Endothelial cell of umbilical vein (primary cell): ENCODE data around the gene PAPPA. TPM values are rescaled to one million over a fixed set of nuclear protein-coding genes. Genes with fewer than 3 reads are reported as not detected.

Experiments used
- BruUV-seq: library from RNA; stranded (reverse); fragments of 400-500 nt; replicated peaks from 2 replicates; lab custom pipeline; 2021; lab: Mats Ljungman, UMichigan
- CTCF ChIA-PET: fragments of 300-600, 350-600 bp; sonication (Branson Sonifier 250); formaldehyde crosslinking; loops from one replicate; lab custom pipeline; 2021; ENCODE audit warnings: antibody characterized with exemption, inconsistent platforms; lab: Charles Lee
- POLR2A ChIA-PET: fragments of 300-600, 350-600 bp; sonication (Branson Sonifier 250); formaldehyde crosslinking; loops from one replicate; lab custom pipeline; 2021; ENCODE audit warnings: antibody characterized with exemption, inconsistent platforms; lab: Charles Lee
- DNase-seq: peaks from one replicate; pipeline ENCODE4 v3.0.0-alpha.2; 2011; ENCODE audit warnings: low read depth, low spot score
- FAIRE-seq: peaks from 2 replicates; lab custom pipeline; 2011; peaks lifted over from hg19 to GRCh38; lab: Jason Lieb, UNC
- H2AFZ ChIP-seq: 2 replicates; pipeline ENCODE4 v1.6.0; 2012; ENCODE audit warnings: low read depth, low read length, control low read depth, inconsistent platforms
- H3K27ac ChIP-seq: 2 replicates; pipeline ENCODE4 v1.5.1; 2011; ENCODE audit warnings: low read depth, mild to moderate bottlenecking, control low read depth, low read length, moderate library complexity; ENCODE audit not compliant: insufficient read depth
- H3K27me3 ChIP-seq, 2 experiments: 2 replicates each; pipeline versions ENCODE4 v1.6.0 to v1.6.1; 2011; ENCODE audit warnings: low read length in 2 of 2, mixed read lengths in 1 of 2; ENCODE audit not compliant: control insufficient read depth in 2 of 2, insufficient read depth in 2 of 2
- H3K36me3 ChIP-seq, 2 experiments: 2 replicates in 1 of 2; 3 replicates in 1 of 2; pipeline ENCODE4 v1.5.1; 2011; ENCODE audit warnings: low read length in 2 of 2, mild to moderate bottlenecking in 1 of 2, moderate library complexity in 1 of 2; ENCODE audit not compliant: control insufficient read depth in 2 of 2, insufficient read depth in 2 of 2; ENCODE audit errors: extremely low read depth in 1 of 2
- H3K4me1 ChIP-seq: 3 replicates; pipeline ENCODE4 v1.5.1; 2011; ENCODE audit warnings: mild to moderate bottlenecking, low read length; ENCODE audit not compliant: control insufficient read depth, insufficient read depth; ENCODE audit errors: extremely low read depth
- H3K4me2 ChIP-seq: 2 replicates; pipeline ENCODE4 v1.6.1; 2011; ENCODE audit warnings: low read length, control low read depth, mixed read lengths; ENCODE audit not compliant: insufficient read depth
- H3K4me3 ChIP-seq, 3 experiments: fragments of 200-600 bp in 1 of 3; sonication (generic), shearing (Covaris generic) in 1 of 3; replicated peaks in 1 of 3; 2 replicates each; pipeline ENCODE4 v1.5.1; 2011 to 2016; ENCODE audit warnings: control low read depth in 3 of 3, low read length in 3 of 3, mild to moderate bottlenecking in 2 of 3, inconsistent platforms in 1 of 3, low read depth in 1 of 3, moderate library complexity in 1 of 3; ENCODE audit not compliant: insufficient read depth in 1 of 3
- H3K79me2 ChIP-seq: 2 replicates; pipeline ENCODE4 v1.6.0; 2012; ENCODE audit warnings: low read length, inconsistent platforms; ENCODE audit not compliant: control insufficient read depth, insufficient read depth
- H3K9ac ChIP-seq: replicated peaks from 2 replicates; pipeline ENCODE3; 2011; ENCODE audit warnings: low read length, control low read depth; ENCODE audit not compliant: insufficient read depth; ENCODE audit errors: extremely low read depth
- H3K9me1 ChIP-seq: replicated peaks from 3 replicates; pipeline ENCODE4 v1.6.0; 2011; ENCODE audit warnings: mild to moderate bottlenecking, low read length; ENCODE audit not compliant: control insufficient read depth, insufficient read depth; ENCODE audit errors: extremely low read depth
- H3K9me3 ChIP-seq: replicated peaks from 2 replicates; pipeline ENCODE4 v1.5.1; 2012; ENCODE audit warnings: low read length, inconsistent platforms; ENCODE audit not compliant: control insufficient read depth, insufficient read depth
- H4K20me1 ChIP-seq: replicated peaks from 2 replicates; pipeline ENCODE3; 2011; ENCODE audit warnings: mild to moderate bottlenecking, low read length; ENCODE audit not compliant: control insufficient read depth, insufficient read depth; ENCODE audit errors: extremely low read depth
- EZH2 ChIP-seq: IDR thresholded peaks from 2 replicates; pipeline ENCODE4 v1.6.1; 2012; ENCODE audit warnings: borderline replicate concordance, low read depth, mild to moderate bottlenecking, moderate library complexity, low read length, inconsistent platforms; ENCODE audit not compliant: severe bottlenecking
- FOS ChIP-seq: IDR thresholded peaks from 2 replicates; pipeline ENCODE4 v1.6.1; 2011; ENCODE audit warnings: mild to moderate bottlenecking, low read length, moderate library complexity, borderline replicate concordance; ENCODE audit not compliant: insufficient read depth
- GATA2 ChIP-seq: IDR thresholded peaks from 2 replicates; pipeline ENCODE4 v1.7.0; 2011; ENCODE audit warnings: low read depth, mild to moderate bottlenecking, moderate library complexity, mixed read lengths, low read length; ENCODE audit not compliant: insufficient read length, insufficient read depth
- JUN ChIP-seq: IDR thresholded peaks from 2 replicates; pipeline ENCODE4 v1.6.1; 2011; ENCODE audit warnings: borderline replicate concordance, low read depth; ENCODE audit not compliant: insufficient read length, insufficient read depth
- MYC ChIP-seq: IDR thresholded peaks from one replicate; pipeline ENCODE4 v1.6.1; 2011; ENCODE audit warnings: mild to moderate bottlenecking, low read depth, low read length
- POLR2A ChIP-seq: IDR thresholded peaks from 2 replicates; pipeline ENCODE4 v1.6.1; 2012; ENCODE audit warnings: low read depth, mild to moderate bottlenecking, control low read depth, low read length
- POLR2AphosphoS5 ChIP-seq: IDR thresholded peaks from 2 replicates; pipeline ENCODE4 v1.6.1; 2012; ENCODE audit warnings: low read depth, mild to moderate bottlenecking, control low read depth, low read length, moderate library complexity; ENCODE audit not compliant: insufficient read depth
- dilution Hi-C: fragments of 300-500 bp; cut with MboI; formaldehyde crosslinking; loops from one replicate; pipeline ENCODE4 v1.15.0; 2019; ENCODE audit warnings: low sequenced_read_pairs; ENCODE audit not compliant: extremely low pct_ligation_motif_present
- intact Hi-C: fragments of 100-400 bp; cut with micrococcal nuclease; formaldehyde crosslinking; loops from one replicate; pipeline ENCODE4 v1.10.0; 2022
- polyA plus RNA-seq, 4 experiments: library from polyadenylated mRNA; depleted of rRNA in 3 of 4; stranded (reverse) in 3 of 4; unstranded in 1 of 4; fragments of >200 nt; gene quantifications; 2 replicates each; pipeline versions ENCODE4 v1.2.1 to v1.2.3, GENCODE V29; 2011 to 2012; ENCODE audit warnings: missing spikeins in 1 of 4
- total RNA-seq: library from RNA; stranded (reverse); gene quantifications from 2 replicates; pipeline ENCODE4 v1.2.3, GENCODE V29; 2021
- TF ChIP-seq, protein P1 (sequence below): IDR thresholded peaks from 2 replicates; pipeline ENCODE4 v1.6.1; 2011; ENCODE audit not compliant: insufficient read depth, insufficient read length
- TF ChIP-seq, protein P2 (sequence below), 2 donors: IDR thresholded peaks; 1 replicate in 1 of 2; 2 replicates in 1 of 2; pipeline ENCODE4 v1.5.1; 2011; ENCODE audit warnings: low read length in 2 of 2, mild to moderate bottlenecking in 2 of 2, moderate library complexity in 2 of 2, control low read depth in 1 of 2, inconsistent platforms in 1 of 2, low read depth in 1 of 2; ENCODE audit not compliant: insufficient read depth in 1 of 2; ENCODE audit errors: extremely low read depth in 1 of 2

Gene PAPPA
- total and polyA plus RNA-seq, 2 donors (not counting 3 experiments of a cell fraction or from before 2014, with no cell fraction given) = 0.13 to 0.41 TPM

GRCh38 chr9:116320290-116320689 is 166.7 kb downstream of the PAPPA start:
- CTCF ChIA-PET = no interaction called here
- dilution Hi-C loops (no loop called here), intact Hi-C loops (no loop called here)
- H3K4me3 ChIP-seq = no peak overlapping the region
- H3K27me3 ChIP-seq = no peaks in the 10 kb centered on the region
- no peaks in the 10 kb centered on the region for H4K20me1 ChIP-seq
- BruUV-seq = no TSS peak
- POLR2A ChIA-PET = no interaction called here
- no peaks in the 10 kb centered on the region for H3K4me1 ChIP-seq
- FAIRE-seq (no peak), DNase-seq (no peak)
- no peak overlapping the region for H3K4me2 ChIP-seq
- TF ChIP-seq EZH2 (no peak), MYC (no peak), POLR2AphosphoS5 (no peak), GATA2 (no peak), FOS (no peak), POLR2A (no peak), JUN (no peak)
- TF ChIP-seq, protein P1, sequence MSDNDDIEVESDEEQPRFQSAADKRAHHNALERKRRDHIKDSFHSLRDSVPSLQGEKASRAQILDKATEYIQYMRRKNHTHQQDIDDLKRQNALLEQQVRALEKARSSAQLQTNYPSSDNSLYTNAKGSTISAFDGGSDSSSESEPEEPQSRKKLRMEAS = no peak
- TF ChIP-seq, protein P2, sequence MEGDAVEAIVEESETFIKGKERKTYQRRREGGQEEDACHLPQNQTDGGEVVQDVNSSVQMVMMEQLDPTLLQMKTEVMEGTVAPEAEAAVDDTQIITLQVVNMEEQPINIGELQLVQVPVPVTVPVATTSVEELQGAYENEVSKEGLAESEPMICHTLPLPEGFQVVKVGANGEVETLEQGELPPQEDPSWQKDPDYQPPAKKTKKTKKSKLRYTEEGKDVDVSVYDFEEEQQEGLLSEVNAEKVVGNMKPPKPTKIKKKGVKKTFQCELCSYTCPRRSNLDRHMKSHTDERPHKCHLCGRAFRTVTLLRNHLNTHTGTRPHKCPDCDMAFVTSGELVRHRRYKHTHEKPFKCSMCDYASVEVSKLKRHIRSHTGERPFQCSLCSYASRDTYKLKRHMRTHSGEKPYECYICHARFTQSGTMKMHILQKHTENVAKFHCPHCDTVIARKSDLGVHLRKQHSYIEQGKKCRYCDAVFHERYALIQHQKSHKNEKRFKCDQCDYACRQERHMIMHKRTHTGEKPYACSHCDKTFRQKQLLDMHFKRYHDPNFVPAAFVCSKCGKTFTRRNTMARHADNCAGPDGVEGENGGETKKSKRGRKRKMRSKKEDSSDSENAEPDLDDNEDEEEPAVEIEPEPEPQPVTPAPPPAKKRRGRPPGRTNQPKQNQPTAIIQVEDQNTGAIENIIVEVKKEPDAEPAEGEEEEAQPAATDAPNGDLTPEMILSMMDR (IDR thresholded peaks at IDR 0.05; ENCODE audit: extremely low read depth in 1 of 2, insufficient read depth in 1 of 2, low read depth in 1 of 2, low read length in 2 of 2) = no peak
- no peaks in the 10 kb centered on the region for H3K79me2 ChIP-seq
- H2AFZ ChIP-seq = no peak overlapping the region
- no peaks in the 10 kb centered on the region for H3K9me1 ChIP-seq
- H3K9me3 ChIP-seq = no peaks in the 10 kb centered on the region
- H3K27ac ChIP-seq = no peak overlapping the region
- no peak overlapping the region for H3K9ac ChIP-seq
- no peaks in the 10 kb centered on the region for H3K36me3 ChIP-seq
